IMR-90 (cell line): ENCODE results near the gene AP3M1. TPM values are rescaled to one million over a fixed set of nuclear protein-coding genes. Genes with fewer than 3 reads are reported as not detected.

Source experiments
- ATAC-seq: fragments of 200-7000 bp; cut with Tn5 transposase; 2 replicates; pipeline ENCODE4 v1.9.1; 2020; ENCODE audit warnings: low read depth, mild to moderate bottlenecking, moderate library complexity
- BruUV-seq: library from RNA; stranded (reverse); fragments of 400-500 nt; replicated peaks from 2 replicates; lab custom pipeline; 2021; lab: Mats Ljungman, UMichigan
- CTCF ChIA-PET: fragments of 300-600 bp; formaldehyde crosslinking; extraction: SDS; loops from one replicate; lab custom pipeline; 2021; ENCODE audit warnings: antibody characterized with exemption; lab: Yijun Ruan, JAX
- POLR2A ChIA-PET: fragments of 300-600 bp; sonication (Branson Sonifier 250); formaldehyde crosslinking; loops from one replicate; lab custom pipeline; 2022; ENCODE audit warnings: antibody characterized with exemption; ENCODE audit not compliant: unreplicated experiment; lab: Charles Lee
- DNase-seq: peaks from one replicate; pipeline ENCODE4 v3.0.0; 2013
- H2AFZ ChIP-seq: replicated peaks from 2 replicates; pipeline ENCODE3; 2013; ENCODE audit warnings: low read length, mild to moderate bottlenecking; ENCODE audit not compliant: poor library complexity
- H2AK5ac ChIP-seq: 2 replicates; pipeline ENCODE4 v1.6.1; 2013; ENCODE audit warnings: low read depth, low read length, inconsistent platforms
- H2AK9ac ChIP-seq: replicated peaks from 2 replicates; pipeline ENCODE3; 2013; ENCODE audit warnings: mild to moderate bottlenecking, low read depth, low read length, moderate library complexity; ENCODE audit not compliant: poor library complexity
- H2BK120ac ChIP-seq: 2 replicates; pipeline ENCODE4 v1.6.1; 2013; ENCODE audit warnings: low read depth, low read length, inconsistent platforms
- H2BK15ac ChIP-seq: 3 replicates; pipeline ENCODE4 v1.6.1; 2013; ENCODE audit warnings: low read depth, low read length, inconsistent platforms
- H2BK20ac ChIP-seq: 2 replicates; pipeline ENCODE4 v1.6.1; 2013; ENCODE audit warnings: low read depth, mild to moderate bottlenecking, inconsistent platforms, low read length, moderate library complexity
- H2BK5ac ChIP-seq: 2 replicates; pipeline ENCODE4 v1.6.1; 2013; ENCODE audit warnings: mild to moderate bottlenecking, low read depth, low read length, inconsistent platforms; ENCODE audit not compliant: poor library complexity, severe bottlenecking
- H3K14ac ChIP-seq: replicated peaks from 2 replicates; pipeline ENCODE4 v1.6.1; 2013; ENCODE audit warnings: low read depth, low read length, inconsistent platforms
- H3K18ac ChIP-seq: 2 replicates; pipeline ENCODE4 v1.6.1; 2013; ENCODE audit warnings: low read depth, low read length, control low read depth
- H3K23ac ChIP-seq: 2 replicates; pipeline ENCODE4 v1.6.1; 2013; ENCODE audit warnings: low read depth, low read length, inconsistent platforms
- H3K27ac ChIP-seq: 2 replicates; pipeline ENCODE4 v1.5.1; 2013; ENCODE audit warnings: mild to moderate bottlenecking, control low read depth, low read length; ENCODE audit not compliant: insufficient read depth
- H3K27me3 ChIP-seq: 2 replicates; pipeline ENCODE4 v1.6.1; 2013; ENCODE audit warnings: low read length; ENCODE audit not compliant: control insufficient read depth, insufficient read depth
- H3K36me3 ChIP-seq: 2 replicates; pipeline ENCODE4 v1.6.1; 2013; ENCODE audit warnings: low read length, mixed read lengths; ENCODE audit not compliant: control insufficient read depth, insufficient read depth
- H3K4ac ChIP-seq: 2 replicates; pipeline ENCODE4 v1.6.1; 2013; ENCODE audit warnings: low read depth, low read length, inconsistent platforms
- H3K4me1 ChIP-seq: 2 replicates; pipeline ENCODE4 v1.6.1; 2013; ENCODE audit warnings: low read length, mixed read lengths; ENCODE audit not compliant: control insufficient read depth, insufficient read depth
- H3K4me2 ChIP-seq: 2 replicates; pipeline ENCODE4 v1.6.1; 2013; ENCODE audit warnings: low read depth, mild to moderate bottlenecking, control low read depth, low read length, moderate library complexity
- H3K4me3 ChIP-seq: 2 replicates; pipeline ENCODE4 v1.5.1; 2013; ENCODE audit warnings: low read depth, mild to moderate bottlenecking, control low read depth, low read length, moderate library complexity; ENCODE audit not compliant: insufficient read depth
- H3K56ac ChIP-seq: 2 replicates; pipeline ENCODE4 v1.6.1; 2013; ENCODE audit warnings: low read length, inconsistent platforms; ENCODE audit not compliant: insufficient read depth; ENCODE audit errors: extremely low read depth
- H3K79me1 ChIP-seq, 2 experiments: 2 replicates each; pipeline ENCODE4 v1.6.1; 2013; ENCODE audit warnings: low read length in 2 of 2, inconsistent platforms in 1 of 2, low read depth in 1 of 2
- H3K9ac ChIP-seq: 2 replicates; pipeline ENCODE4 v1.6.1; 2013; ENCODE audit warnings: low read depth, low read length, control low read depth
- H3K9me1 ChIP-seq: 2 replicates; pipeline ENCODE4 v1.6.1; 2013; ENCODE audit warnings: low read length, inconsistent platforms; ENCODE audit not compliant: insufficient read depth
- H3K9me3 ChIP-seq: 2 replicates; pipeline ENCODE4 v1.6.1; 2013; ENCODE audit warnings: low read length; ENCODE audit not compliant: control insufficient read depth, insufficient read depth
- H4K20me1 ChIP-seq: 2 replicates; pipeline ENCODE4 v1.6.1; 2013; ENCODE audit warnings: low read length, inconsistent platforms; ENCODE audit not compliant: insufficient read depth
- H4K5ac ChIP-seq: 2 replicates; pipeline ENCODE4 v1.6.1; 2013; ENCODE audit warnings: mild to moderate bottlenecking, low read depth, low read length, control low read depth
- H4K8ac ChIP-seq, 2 experiments: 2 replicates each; pipeline ENCODE4 v1.6.1; 2013; ENCODE audit warnings: low read depth in 2 of 2, low read length in 2 of 2, control low read depth in 1 of 2, inconsistent platforms in 1 of 2
- H4K91ac ChIP-seq: 2 replicates; pipeline ENCODE4 v1.6.1; 2013; ENCODE audit warnings: low read depth, low read length, inconsistent platforms; ENCODE audit not compliant: insufficient read depth
- BHLHE40 ChIP-seq: fragments of 150-350 bp; IDR thresholded peaks from 2 replicates; pipeline ENCODE4 v1.6.1; 2016; ENCODE audit warnings: mild to moderate bottlenecking, low read depth, low read length
- CEBPB ChIP-seq: IDR thresholded peaks from 2 replicates; pipeline ENCODE4 v1.6.1; 2012; ENCODE audit warnings: low read depth, low read length, improper control_type of control experiment
- SMC3 ChIP-seq: fragments of 150-350 bp; IDR thresholded peaks from 2 replicates; pipeline ENCODE4 v1.6.1; 2016; ENCODE audit warnings: low read depth, mild to moderate bottlenecking, antibody characterized with exemption, low read length, moderate library complexity
- WGBS, 2 experiments: methylation state at CpG; one replicate each; pipeline versions ENCODE4 v1.1.5 to v1.1.7; 2013; ENCODE audit warnings: missing lambda C conversion rate in 2 of 2; ENCODE audit not compliant: insufficient read length in 1 of 2; ENCODE audit errors: extremely low coverage in 2 of 2; 5-methylcytosine and 5-hydroxymethylcytosine counted together
- dilution Hi-C: fragments of 300-500 bp; cut with HindIII; formaldehyde crosslinking; loops from one replicate; pipeline ENCODE4 v1.14.3; 2018; ENCODE audit warnings: low sequenced_read_pairs; ENCODE audit not compliant: unreplicated experiment
- in situ Hi-C: fragments of 300-500 bp; cut with MboI; formaldehyde crosslinking; loops from 3 replicates; pipeline ENCODE4 v1.14.3; 2019; ENCODE audit warnings: low sequenced_read_pairs, inconsistent platforms, mixed read lengths
- intact Hi-C: fragments of 100-400 bp; cut with micrococcal nuclease; formaldehyde crosslinking; loops from 2 replicates; pipeline ENCODE4 v1.10.0; 2022
- polyA plus RNA-seq, 3 experiments: library from polyadenylated mRNA; depleted of rRNA; stranded (reverse); fragments of >200 nt; gene quantifications; 2 replicates each; pipeline ENCODE4 v1.2.3, GENCODE V29; 2012; ENCODE audit warnings: low replicate concordance in 1 of 3
- total RNA-seq: library from RNA; depleted of rRNA; stranded (reverse); fragments of >200 nt; gene quantifications from 2 replicates; pipeline ENCODE4 v1.2.3, GENCODE V29; 2012
- TF ChIP-seq, protein P1 (sequence below): fragments of 150-350 bp; IDR thresholded peaks from 2 replicates; pipeline ENCODE4 v1.6.1; 2016; ENCODE audit warnings: low read depth, mild to moderate bottlenecking, low read length, moderate library complexity, borderline replicate concordance
- TF ChIP-seq, protein P2 (sequence below): fragments of 150-350 bp; IDR thresholded peaks from 2 replicates; pipeline ENCODE4 v1.6.1; 2017; ENCODE audit warnings: mild to moderate bottlenecking, antibody characterized with exemption, low read length, low read depth

AP3M1 gene
- total and polyA plus RNA-seq, 2 of the 4 experiments (the other 2 are of a cell fraction) = 26.6 to 46.4 TPM

DNA sequence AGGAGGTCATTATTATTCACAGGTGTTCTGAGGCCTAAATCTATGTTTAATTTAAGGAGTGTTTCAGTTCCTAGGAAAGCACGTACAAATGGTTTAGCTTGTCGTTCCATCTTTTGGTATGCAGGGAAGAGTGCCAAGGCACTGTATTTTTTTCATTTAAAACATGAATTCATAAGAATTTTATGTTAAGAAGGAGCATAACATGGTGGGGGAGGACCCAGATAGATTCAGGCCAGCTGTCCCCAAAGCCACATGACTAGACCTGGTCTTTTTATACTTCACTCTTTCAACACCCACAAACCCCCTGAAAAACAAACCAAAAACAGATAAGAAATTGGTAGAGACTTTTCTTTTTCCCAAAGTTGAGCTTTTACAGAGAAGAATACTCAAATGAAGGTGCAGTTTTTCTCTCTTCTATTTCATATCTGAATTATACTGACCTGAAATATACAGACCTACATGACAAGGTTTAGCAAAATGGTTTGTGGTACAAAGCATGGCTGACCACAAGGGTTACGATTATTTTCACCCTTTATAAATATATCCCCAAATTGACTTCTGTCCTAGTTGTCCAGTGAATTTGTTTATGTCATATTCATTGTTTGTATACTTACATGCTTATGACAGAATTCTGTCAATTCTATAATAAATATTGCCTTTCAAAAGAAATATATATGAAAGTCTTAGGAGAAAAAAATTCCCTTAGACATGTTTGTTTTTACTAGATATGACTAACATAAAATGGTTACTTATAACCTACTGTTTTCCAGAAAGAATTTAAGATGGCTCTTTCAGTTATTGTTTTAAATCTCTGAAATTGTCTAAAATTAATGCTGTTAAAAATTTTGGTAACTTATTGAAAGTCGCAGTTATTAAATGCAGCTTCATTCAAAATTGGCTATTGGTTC, 71.3 kb downstream of the AP3M1 start:
- intact Hi-C loops (no loop called here), dilution Hi-C loops (no loop called here), in situ Hi-C loops (no loop called here)
- peaks cover 9% of the 10 kb centered on the region; the same call in 1 of the 2 replicates for H3K9me1 ChIP-seq
- ChIA-PET CTCF (interaction anchor here (1.7 kb wide), 1 partner anchor 67 kb away, joined by 6 read pairs; no protein-coding TSS in a partner anchor), POLR2A (interaction anchor here (0.6 kb wide), 1 partner anchor 44 kb away, joined by 3 read pairs; no protein-coding TSS in a partner anchor)
- no peaks in the 10 kb centered on the region for H3K9me3 ChIP-seq
- ATAC-seq (peak; percentile 25), DNase-seq (peak; percentile 33)
- no peak overlapping the region for H3K56ac ChIP-seq
- WGBS, 2 experiments = no CpG with 5 or more reads among the region's 4 CpGs
- peaks cover 11% of the 10 kb centered on the region for H3K4me1 ChIP-seq
- H2BK15ac ChIP-seq = no peak overlapping the region; the same call in 2 of the 3 replicates
- TF ChIP-seq, protein P1, sequence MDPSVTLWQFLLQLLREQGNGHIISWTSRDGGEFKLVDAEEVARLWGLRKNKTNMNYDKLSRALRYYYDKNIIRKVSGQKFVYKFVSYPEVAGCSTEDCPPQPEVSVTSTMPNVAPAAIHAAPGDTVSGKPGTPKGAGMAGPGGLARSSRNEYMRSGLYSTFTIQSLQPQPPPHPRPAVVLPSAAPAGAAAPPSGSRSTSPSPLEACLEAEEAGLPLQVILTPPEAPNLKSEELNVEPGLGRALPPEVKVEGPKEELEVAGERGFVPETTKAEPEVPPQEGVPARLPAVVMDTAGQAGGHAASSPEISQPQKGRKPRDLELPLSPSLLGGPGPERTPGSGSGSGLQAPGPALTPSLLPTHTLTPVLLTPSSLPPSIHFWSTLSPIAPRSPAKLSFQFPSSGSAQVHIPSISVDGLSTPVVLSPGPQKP = no peak
- TF ChIP-seq CEBPB (no peak), SMC3 (no peak), BHLHE40 (no peak)
- TF ChIP-seq, protein P2, sequence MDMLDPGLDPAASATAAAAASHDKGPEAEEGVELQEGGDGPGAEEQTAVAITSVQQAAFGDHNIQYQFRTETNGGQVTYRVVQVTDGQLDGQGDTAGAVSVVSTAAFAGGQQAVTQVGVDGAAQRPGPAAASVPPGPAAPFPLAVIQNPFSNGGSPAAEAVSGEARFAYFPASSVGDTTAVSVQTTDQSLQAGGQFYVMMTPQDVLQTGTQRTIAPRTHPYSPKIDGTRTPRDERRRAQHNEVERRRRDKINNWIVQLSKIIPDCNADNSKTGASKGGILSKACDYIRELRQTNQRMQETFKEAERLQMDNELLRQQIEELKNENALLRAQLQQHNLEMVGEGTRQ = no peak
- no peak overlapping the region for H3K4me3 ChIP-seq
- H4K91ac ChIP-seq = no peak overlapping the region
- H4K5ac ChIP-seq = no peak overlapping the region
- peak overlapping the region; percentile 12; the same call in 1 of the 2 replicates for H3K4ac ChIP-seq
- peak overlapping the region; percentile 65; the same call in 1 of the 2 replicates for H3K4me2 ChIP-seq
- H2AK5ac ChIP-seq = no peak overlapping the region
- BruUV-seq = no TSS peak
- H2BK5ac ChIP-seq = peak overlapping the region; percentile 93
- peak overlapping the region; percentile 2; the same call in 1 of the 2 replicates for H2BK120ac ChIP-seq
- H3K27ac ChIP-seq = peak overlapping the region; percentile 52; the same call in 1 of the 2 replicates
- H3K23ac ChIP-seq = peak overlapping the region; percentile 13; the same call in 1 of the 2 replicates
- H3K79me1 ChIP-seq = peaks cover 30 to 72% of the 10 kb centered on the region in 2 experiments
- H3K14ac ChIP-seq = peak overlapping the region; percentile 87; the same call in 1 of the 2 replicates
- H3K27me3 ChIP-seq = no peaks in the 10 kb centered on the region
- H3K36me3 ChIP-seq = peaks cover 37% of the 10 kb centered on the region
- H2AFZ ChIP-seq = no peak overlapping the region
- H4K8ac ChIP-seq = no peak overlapping the region; a peak in 2 of 4 replicates
- no peak overlapping the region for H3K9ac ChIP-seq
- peak overlapping the region; percentile 2; the same call in 1 of the 2 replicates for H2BK20ac ChIP-seq
- H4K20me1 ChIP-seq = peaks cover 56% of the 10 kb centered on the region
- peak overlapping the region; percentile 5; the same call in 1 of the 2 replicates for H3K18ac ChIP-seq
- no peak overlapping the region for H2AK9ac ChIP-seq
